22Rv1 (cell line): Measurements from ENCODE around the gene ALX1.

Experiments
- CTCF ChIP-seq: fragments of 450-650 bp; IDR thresholded peaks from 2 replicates; pipeline ENCODE4 v1.5.1; 2017; ENCODE audit warnings: mild to moderate bottlenecking
- ZFX ChIP-seq: fragments of 450-650 bp; IDR thresholded peaks from 2 replicates; pipeline ENCODE4 v1.6.1; 2017; ENCODE audit warnings: antibody characterized with exemption, borderline replicate concordance

GRCh38 chr12:85253853-85254252 lies 26.2 kb upstream of the ALX1 start:
- TF ChIP-seq CTCF (no peak), ZFX (no peak)
